Activated CD4-positive, alpha-beta T cell treated with anti-CD3 and anti-CD28 coated beads, Interleukin-2, amount 50 U/mL, for 24 hours (primary cell): Measurements from ENCODE around the gene CHN2.
A peak's percentile ranks its signal among the peaks of the same experiment; 100 is the strongest.

Source experiments
- DNase-seq, 2 donors: peaks; one replicate each; pipeline ENCODE4 v3.0.0-alpha.2; 2020; ENCODE audit warnings: low read depth in 1 of 2, low spot score in 1 of 2

The CHN2 gene

DNA sequence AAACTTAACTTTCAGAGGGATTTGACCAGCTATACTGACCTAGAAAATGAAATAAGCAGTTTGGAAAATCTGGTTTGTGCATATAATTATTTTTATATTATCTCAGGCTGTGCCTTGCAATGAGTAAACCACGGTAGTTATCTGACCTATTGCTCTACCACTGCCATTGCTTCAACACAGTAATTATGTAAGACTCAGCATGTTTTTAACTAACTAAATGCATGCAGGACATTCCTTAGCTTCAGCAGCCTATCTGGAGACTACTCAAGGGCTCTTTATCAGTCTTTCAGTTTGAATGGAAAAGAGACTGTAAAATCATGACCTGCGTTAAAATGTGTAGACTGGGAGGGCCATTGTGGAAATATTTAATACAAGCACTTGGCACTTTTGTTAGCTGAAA, 22.5 kb downstream of the CHN2 start:
- DNase-seq, result no peak

- DNase-seq, result no peak
Observed at GRCh38 chr7:29224726-29225125, 30.2 kb downstream of the CHN2 start.

GRCh38 chr7:29228289-29229011, 33.9 kb downstream of the CHN2 start:
- no peak for DNase-seq

- no peak for DNase-seq
Observed at GRCh38 chr7:29229066-29229465, 34.5 kb downstream of the CHN2 start.

DNA sequence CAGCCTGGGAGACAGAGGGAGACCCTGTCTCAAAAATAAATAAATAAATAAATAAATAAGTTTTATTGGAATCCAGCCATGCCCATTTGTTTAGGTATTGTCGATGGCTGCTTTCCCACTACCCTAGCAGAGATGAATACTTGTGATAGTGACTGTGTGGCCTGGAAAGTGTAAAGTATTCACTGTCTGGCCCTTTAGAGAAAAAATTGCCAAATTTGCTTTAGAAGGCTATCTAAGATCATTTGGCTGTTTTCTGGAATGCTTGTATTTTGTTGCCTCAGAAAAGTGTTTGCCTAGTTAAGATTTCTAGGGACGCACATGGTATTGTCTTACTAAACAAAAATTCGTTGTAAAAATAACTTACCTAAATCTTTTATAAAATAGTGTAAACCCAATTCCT, 35.4 kb downstream of the CHN2 start:
- DNase-seq, result no peak

DNA sequence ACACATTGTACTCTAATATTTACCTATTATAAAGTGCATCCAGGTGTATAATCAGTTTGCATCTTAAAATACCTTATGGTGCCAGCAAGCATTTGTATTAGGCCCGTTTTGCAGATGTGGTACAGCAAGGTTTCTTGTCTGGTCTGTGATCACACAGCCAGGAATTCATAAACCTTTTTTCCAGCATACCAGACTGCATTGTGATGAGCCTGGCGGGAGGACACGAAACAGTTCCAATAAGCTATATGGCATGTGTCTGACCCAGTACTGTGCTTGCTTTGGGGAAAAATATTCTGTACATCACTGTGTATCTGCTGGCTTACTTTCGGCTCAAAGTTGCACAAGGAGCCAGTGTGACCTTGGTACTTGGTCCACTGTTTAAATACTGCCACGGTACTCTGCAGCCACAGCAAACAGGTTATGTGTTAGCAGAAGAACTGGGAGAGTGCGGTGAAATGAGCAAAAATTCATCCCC, 36.3 kb downstream of the CHN2 start:
- no peak for DNase-seq

GRCh38 chr7:29231671-29232232, 37.2 kb downstream of the CHN2 start:
- DNase-seq, result no peak

DNA sequence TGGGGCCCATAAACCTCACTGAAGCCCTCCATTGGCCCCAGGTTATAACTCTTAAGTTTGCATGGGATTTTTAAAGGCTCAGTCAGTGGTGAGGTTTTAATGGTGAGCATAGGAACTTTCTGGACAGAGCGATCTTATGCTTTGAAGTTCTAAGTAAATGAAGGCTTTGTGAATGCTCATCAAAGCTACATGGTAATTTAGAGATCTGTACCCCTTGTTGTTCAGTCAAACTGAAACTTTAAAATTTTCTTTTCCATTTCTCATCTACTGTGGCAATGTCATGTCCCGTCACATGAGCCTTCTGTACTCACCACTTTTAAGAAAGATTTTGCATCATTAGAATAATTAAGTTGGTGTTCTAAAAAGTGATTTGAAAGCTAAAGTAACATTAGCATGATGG, 39.9 kb downstream of the CHN2 start:
- DNase-seq, result no peak

- no peak for DNase-seq
Observed at GRCh38 chr7:29236071-29236580, 41.6 kb downstream of the CHN2 start.

GRCh38 chr7:29236649-29237048, 42.1 kb downstream of the CHN2 start:
- DNase-seq, result no peak

GRCh38 chr7:29237489-29237888, 42.9 kb downstream of the CHN2 start:
- DNase-seq, result no peak

- no peak for DNase-seq
Observed at GRCh38 chr7:29239638-29240037, 45.1 kb downstream of the CHN2 start.

- no peak for DNase-seq
Observed at GRCh38 chr7:29242265-29242664, 47.7 kb downstream of the CHN2 start.

GRCh38 chr7:29243910-29244655, 49.5 kb downstream of the CHN2 start:
- peak in 1 of 2 donors; percentile 53 for DNase-seq

DNA sequence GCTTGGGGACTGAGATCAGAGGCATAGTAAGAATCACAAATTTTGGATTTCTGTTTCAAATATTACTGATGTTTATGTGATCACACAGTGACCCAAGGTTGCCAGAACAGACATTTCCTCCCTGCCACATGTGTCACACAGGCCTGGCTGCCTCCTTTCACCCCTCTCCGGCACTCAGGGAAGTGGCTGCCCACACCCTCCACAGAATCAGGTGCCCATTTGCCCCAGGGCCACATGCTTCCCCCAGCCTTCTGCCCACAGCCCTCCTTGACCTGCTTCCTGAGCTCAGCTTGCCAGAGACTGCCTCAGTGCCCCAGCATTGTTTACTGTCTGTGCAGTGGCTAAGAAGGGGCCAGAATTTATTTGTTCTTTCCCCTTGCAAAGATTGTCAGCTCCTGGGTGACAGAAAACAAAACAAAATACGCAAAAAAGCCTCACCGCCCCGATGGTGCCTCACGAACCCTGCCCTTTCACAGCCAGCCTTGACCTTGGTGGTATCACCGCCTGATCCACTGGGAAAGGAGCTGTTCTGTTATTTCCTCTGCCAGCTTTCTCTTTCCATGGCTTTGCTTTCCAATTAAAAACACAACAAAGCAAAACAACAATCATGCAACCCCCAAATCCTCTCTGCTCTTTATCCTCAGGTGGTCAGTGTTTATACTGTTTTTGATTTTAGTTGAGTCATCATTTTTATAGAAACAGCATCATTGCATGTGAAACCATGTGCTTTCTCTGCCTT, 52.8 kb downstream of the CHN2 start:
- no peak for DNase-seq

- DNase-seq, result no peak
Observed at GRCh38 chr7:29247963-29248236, 53.3 kb downstream of the CHN2 start.

GRCh38 chr7:29248713-29249382, 54.3 kb downstream of the CHN2 start:
- no peak for DNase-seq

DNA sequence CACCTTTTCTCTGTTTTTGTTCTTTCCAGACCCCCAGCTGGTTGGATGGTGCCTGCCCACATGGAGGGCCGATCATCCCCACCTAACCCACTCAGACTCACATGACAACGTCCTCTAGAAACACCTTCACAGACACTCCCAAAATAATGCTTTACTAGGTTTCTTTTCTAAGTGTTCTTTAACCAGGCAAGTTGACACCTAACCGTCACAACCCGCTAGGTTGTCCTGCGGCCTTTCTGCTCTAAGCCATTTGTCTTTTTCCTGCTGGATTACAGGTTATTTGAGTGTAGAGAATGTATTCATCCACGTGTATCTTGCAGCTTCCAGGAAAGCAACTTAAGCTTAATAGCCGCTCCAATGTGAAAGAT, 54.8 kb downstream of the CHN2 start:
- no peak for DNase-seq

DNA sequence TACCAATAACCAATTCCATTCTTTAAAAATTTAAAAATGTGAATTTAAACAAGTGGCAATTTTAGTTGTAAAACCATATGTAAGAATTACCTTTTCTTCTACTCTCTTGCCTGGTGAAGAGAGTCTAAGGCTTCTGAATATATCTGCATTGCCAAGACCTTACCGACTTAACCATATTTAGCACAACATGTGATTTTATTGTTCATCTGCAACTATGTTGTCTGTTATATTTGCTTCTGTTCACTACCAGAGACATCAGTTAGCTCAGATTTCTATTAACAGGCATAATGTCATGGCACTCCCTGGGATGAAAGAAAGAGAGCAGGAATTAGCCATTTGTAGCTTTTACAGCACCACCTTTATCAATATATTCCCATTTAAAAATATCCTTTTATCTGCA, 55.3 kb downstream of the CHN2 start:
- no peak for DNase-seq

- DNase-seq, result no peak
Observed at GRCh38 chr7:29253225-29253624, 58.6 kb downstream of the CHN2 start.

- DNase-seq, result no peak
Observed at GRCh38 chr7:29254591-29254990, 60.0 kb downstream of the CHN2 start.
